NCI-H82 treated with DMSO at 0.1 percent for 48 hours (cell line): Measurements from ENCODE around the gene ARHGEF9.
"Not testable (repeated sequence)": the region's sequence is repeated elsewhere in the genome, so short reads cannot be mapped to it uniquely, and the experiment has no call there.

Source experiments
- DNase-seq: peaks from one replicate; lab custom pipeline; 2025; ENCODE audit not compliant: unreplicated experiment; lab: John Stamatoyannopoulos, UW

Gene ARHGEF9

GRCh38 chrX:63664741-63665140, 120.3 kb downstream of the ARHGEF9 start:
- DNase-seq: no peak

DNA sequence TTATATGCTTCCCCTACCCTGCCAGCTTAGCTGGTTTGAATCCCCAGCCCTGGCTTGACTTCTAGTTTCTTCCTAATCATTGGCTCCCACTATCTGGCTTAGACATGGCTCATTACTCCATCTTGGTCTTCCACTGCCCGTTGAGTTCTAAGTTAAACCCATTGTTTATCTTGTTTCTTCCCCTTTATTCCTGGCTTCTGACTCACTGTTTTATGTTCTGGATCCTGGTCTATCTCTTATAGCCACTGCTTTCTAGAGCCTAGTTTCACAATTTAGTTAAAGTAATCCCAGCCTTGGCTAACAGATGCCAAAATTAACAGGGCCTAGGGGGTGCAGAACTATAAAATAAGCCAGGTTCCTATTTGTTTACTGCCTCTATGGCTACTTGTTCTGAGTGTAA, 120.9 kb downstream of the ARHGEF9 start:
- DNase-seq: no peak

- DNase-seq: peak; percentile 39
Observed at GRCh38 chrX:63661676-63662075, 123.3 kb downstream of the ARHGEF9 start.

DNA sequence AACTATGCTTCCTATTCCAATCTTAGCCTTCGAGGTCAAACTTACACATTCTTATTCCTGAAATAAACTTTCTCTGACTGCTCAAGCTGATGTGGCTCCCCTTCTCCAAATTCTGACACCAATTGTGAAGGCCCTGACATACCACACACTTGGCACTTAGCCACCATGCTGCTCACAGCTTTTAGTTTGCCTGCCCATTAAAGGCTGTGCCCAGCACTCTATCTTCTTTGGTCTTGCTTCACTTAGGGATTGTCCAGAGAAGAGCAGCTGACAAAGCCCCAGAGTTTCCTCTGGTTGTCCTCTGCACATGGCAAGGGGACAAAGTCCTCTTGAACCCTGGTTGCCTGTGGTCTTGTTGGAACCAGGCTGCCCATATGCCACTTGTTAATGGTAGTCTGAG, 126.1 kb downstream of the ARHGEF9 start:
- no peak for DNase-seq

GRCh38 chrX:63657821-63658220, 127.2 kb downstream of the ARHGEF9 start:
- DNase-seq: no peak

GRCh38 chrX:63656871-63657580, 128.0 kb downstream of the ARHGEF9 start:
- no peak for DNase-seq

DNA sequence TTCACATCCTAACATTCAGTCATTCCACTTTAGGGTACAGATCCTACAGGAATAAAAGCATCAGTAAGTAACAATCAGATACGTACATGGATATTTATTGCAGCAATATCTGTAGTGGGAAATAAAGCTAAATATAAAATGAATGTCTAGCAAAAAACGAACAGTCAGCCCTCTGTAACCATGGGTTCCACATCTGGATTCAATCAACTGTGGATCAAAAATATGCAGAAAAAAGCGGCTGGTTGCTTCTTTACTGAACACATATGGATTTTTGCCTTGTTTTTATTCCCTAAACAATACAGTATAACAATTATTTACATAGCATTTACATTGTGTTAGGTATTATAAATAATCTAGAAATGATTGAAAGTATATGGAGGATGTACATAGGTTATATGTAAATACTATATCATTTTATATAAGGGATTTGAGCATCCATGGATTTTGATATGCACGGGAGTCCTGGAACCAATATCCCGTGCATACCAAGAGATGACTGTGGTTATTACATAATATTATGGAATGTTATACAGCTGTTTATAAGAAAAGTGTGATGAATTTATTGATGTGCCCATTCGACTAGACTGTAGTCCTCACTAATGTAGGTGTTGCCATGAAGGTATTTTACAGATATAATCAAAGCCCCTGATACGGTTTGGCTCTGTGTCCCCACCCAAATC, 132.8 kb downstream of the ARHGEF9 start:
- DNase-seq: no peak

DNA sequence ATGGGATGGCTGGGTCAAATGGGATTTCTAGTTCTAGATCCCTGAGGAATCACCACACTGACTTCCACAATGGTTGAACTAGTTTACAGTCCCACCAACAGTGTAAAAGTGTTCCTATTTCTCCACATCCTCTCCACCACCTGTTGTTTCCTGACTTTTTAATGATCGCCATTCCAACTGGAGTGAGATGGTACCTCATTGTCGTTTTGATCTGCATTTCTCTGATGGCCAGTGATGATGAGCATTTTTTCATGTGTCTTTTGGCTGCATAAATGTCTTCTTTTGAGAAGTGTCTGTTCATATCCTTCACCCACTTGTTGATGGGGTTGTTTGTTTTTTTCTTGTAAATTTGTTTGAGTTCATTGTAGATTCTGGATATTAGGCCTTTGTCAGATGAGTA, 139.3 kb downstream of the ARHGEF9 start:
- not testable (repeated sequence) for DNase-seq

GRCh38 chrX:63635750-63636149, 149.3 kb downstream of the ARHGEF9 start:
- DNase-seq: no peak

GRCh38 chrX:63613531-63614028, 171.4 kb downstream of the ARHGEF9 start:
- DNase-seq: no peak

DNA sequence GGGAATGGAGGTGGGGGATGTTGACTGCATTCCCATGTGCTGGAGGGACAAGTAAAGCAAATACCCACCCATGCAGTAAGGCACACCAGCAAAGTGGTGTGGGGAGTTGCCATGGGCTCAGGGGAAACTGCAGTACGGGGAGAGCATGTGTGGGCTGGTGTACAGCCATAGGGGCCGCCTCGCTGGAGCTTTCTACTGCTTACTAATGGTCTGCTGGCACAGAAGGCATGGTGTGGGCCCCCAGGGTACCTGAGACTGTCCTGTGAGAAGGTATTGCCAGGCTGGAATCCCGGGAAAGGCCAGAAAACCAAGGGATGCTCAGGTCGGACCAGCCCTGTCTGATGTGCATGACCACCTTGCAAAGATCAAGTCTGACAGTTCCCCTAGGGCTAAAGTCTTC, 199.1 kb downstream of the ARHGEF9 start:
- no peak for DNase-seq
